H1 (cell line): ENCODE measurements around the gene CAPN2. TPM values are rescaled to one million over a fixed set of nuclear protein-coding genes. Genes with fewer than 3 reads are reported as not detected.

Source experiments
- ASH2L ChIP-seq: fragments of 200-600, 300-600 bp; sonication (generic); IDR thresholded peaks from one replicate; pipeline ENCODE4 v1.7.1; 2017; ENCODE audit warnings: low read length
- CHD1 ChIP-seq: IDR thresholded peaks from 2 replicates; pipeline ENCODE4 v1.6.1; 2012; ENCODE audit warnings: low read depth, low read length, improper control_type of control experiment
- E2F6 ChIP-seq: IDR thresholded peaks from 2 replicates; pipeline ENCODE4 v1.6.1; 2012; ENCODE audit warnings: inconsistent platforms
- JUN ChIP-seq: IDR thresholded peaks from 2 replicates; pipeline ENCODE4 v1.6.1; 2011; ENCODE audit warnings: low read depth, mild to moderate bottlenecking, improper control_type of control experiment, low read length
- KDM5A ChIP-seq: fragments of 200-600 bp; IDR thresholded peaks from 2 replicates; pipeline ENCODE4 v1.7.1; 2012; ENCODE audit warnings: mild to moderate bottlenecking, low read length, inconsistent platforms, mixed read lengths
- NANOG ChIP-seq: IDR thresholded peaks from 2 replicates; pipeline ENCODE4 v1.6.1; 2011; ENCODE audit warnings: low read length, low read depth, mild to moderate bottlenecking, inconsistent platforms; ENCODE audit not compliant: insufficient read depth, poor library complexity, severe bottlenecking
- PHF8 ChIP-seq: fragments of 200-600 bp; sonication (generic); conservative IDR thresholded peaks from 2 replicates; pipeline ENCODE4 v1.7.1; 2012; ENCODE audit warnings: low read depth, mild to moderate bottlenecking, inconsistent platforms, low read length, moderate library complexity
- TCF12 ChIP-seq: IDR thresholded peaks from 2 replicates; pipeline ENCODE4 v1.6.1; 2011; ENCODE audit warnings: low read depth, mild to moderate bottlenecking, low read length
- polyA plus RNA-seq, 7 experiments: library from polyadenylated mRNA; depleted of rRNA in 3 of 7; stranded (reverse) in 5 of 7; unstranded in 2 of 7; fragments of >200 nt in 5 of 7; fragments of 200-250 nt in 2 of 7; gene quantifications; 1 replicate in 5 of 7; 2 replicates in 1 of 7; 4 replicates in 1 of 7; pipeline versions ENCODE4 v1.2.1 to v1.2.3, GENCODE V29; 2011 to 2013; ENCODE audit warnings: missing spikeins in 2 of 7, mixed read lengths in 2 of 7
- total RNA-seq: library from RNA; stranded (reverse); fragmentation: NEBNext Ultra II Directional; extraction: Animal tissue kit (Norgen Biotek cat#: 25700); gene quantifications from 2 replicates; pipeline ENCODE4 v1.2.1, GENCODE V29; 2021
- TF ChIP-seq, protein P1 (sequence below): fragments of 300-600 bp; sonication (generic); IDR thresholded peaks from 2 replicates; pipeline ENCODE4 v1.7.1; 2012; ENCODE audit warnings: low read length, moderate library complexity, mild to moderate bottlenecking, inconsistent platforms; ENCODE audit not compliant: insufficient replicate concordance
- TF ChIP-seq, protein P2 (sequence below): IDR thresholded peaks from 2 replicates; pipeline ENCODE4 v1.6.1; 2011; ENCODE audit warnings: low read length, improper control_type of control experiment

The CAPN2 gene
- total and polyA plus RNA-seq, 2 of the 8 experiments (the other 6 are each of a cell fraction or from before 2014, with no cell fraction given) = 9.2 to 10.3 TPM

DNA sequence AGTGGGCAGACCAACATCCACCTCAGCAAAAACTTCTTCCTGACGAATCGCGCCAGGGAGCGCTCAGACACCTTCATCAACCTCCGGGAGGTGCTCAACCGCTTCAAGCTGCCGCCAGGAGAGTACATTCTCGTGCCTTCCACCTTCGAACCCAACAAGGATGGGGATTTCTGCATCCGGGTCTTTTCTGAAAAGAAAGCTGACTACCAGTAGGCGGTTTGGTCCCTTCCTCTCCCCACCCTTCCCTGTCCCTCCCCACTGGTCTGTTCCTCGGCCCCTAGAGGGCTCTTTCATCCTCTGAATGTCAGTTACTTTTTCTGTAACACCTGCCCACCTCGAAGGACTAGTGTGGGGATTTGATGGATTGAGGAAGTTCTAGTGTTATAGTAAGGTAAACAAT, 46.9 kb downstream of the CAPN2 start (continued):
- TF ChIP-seq, protein P1, sequence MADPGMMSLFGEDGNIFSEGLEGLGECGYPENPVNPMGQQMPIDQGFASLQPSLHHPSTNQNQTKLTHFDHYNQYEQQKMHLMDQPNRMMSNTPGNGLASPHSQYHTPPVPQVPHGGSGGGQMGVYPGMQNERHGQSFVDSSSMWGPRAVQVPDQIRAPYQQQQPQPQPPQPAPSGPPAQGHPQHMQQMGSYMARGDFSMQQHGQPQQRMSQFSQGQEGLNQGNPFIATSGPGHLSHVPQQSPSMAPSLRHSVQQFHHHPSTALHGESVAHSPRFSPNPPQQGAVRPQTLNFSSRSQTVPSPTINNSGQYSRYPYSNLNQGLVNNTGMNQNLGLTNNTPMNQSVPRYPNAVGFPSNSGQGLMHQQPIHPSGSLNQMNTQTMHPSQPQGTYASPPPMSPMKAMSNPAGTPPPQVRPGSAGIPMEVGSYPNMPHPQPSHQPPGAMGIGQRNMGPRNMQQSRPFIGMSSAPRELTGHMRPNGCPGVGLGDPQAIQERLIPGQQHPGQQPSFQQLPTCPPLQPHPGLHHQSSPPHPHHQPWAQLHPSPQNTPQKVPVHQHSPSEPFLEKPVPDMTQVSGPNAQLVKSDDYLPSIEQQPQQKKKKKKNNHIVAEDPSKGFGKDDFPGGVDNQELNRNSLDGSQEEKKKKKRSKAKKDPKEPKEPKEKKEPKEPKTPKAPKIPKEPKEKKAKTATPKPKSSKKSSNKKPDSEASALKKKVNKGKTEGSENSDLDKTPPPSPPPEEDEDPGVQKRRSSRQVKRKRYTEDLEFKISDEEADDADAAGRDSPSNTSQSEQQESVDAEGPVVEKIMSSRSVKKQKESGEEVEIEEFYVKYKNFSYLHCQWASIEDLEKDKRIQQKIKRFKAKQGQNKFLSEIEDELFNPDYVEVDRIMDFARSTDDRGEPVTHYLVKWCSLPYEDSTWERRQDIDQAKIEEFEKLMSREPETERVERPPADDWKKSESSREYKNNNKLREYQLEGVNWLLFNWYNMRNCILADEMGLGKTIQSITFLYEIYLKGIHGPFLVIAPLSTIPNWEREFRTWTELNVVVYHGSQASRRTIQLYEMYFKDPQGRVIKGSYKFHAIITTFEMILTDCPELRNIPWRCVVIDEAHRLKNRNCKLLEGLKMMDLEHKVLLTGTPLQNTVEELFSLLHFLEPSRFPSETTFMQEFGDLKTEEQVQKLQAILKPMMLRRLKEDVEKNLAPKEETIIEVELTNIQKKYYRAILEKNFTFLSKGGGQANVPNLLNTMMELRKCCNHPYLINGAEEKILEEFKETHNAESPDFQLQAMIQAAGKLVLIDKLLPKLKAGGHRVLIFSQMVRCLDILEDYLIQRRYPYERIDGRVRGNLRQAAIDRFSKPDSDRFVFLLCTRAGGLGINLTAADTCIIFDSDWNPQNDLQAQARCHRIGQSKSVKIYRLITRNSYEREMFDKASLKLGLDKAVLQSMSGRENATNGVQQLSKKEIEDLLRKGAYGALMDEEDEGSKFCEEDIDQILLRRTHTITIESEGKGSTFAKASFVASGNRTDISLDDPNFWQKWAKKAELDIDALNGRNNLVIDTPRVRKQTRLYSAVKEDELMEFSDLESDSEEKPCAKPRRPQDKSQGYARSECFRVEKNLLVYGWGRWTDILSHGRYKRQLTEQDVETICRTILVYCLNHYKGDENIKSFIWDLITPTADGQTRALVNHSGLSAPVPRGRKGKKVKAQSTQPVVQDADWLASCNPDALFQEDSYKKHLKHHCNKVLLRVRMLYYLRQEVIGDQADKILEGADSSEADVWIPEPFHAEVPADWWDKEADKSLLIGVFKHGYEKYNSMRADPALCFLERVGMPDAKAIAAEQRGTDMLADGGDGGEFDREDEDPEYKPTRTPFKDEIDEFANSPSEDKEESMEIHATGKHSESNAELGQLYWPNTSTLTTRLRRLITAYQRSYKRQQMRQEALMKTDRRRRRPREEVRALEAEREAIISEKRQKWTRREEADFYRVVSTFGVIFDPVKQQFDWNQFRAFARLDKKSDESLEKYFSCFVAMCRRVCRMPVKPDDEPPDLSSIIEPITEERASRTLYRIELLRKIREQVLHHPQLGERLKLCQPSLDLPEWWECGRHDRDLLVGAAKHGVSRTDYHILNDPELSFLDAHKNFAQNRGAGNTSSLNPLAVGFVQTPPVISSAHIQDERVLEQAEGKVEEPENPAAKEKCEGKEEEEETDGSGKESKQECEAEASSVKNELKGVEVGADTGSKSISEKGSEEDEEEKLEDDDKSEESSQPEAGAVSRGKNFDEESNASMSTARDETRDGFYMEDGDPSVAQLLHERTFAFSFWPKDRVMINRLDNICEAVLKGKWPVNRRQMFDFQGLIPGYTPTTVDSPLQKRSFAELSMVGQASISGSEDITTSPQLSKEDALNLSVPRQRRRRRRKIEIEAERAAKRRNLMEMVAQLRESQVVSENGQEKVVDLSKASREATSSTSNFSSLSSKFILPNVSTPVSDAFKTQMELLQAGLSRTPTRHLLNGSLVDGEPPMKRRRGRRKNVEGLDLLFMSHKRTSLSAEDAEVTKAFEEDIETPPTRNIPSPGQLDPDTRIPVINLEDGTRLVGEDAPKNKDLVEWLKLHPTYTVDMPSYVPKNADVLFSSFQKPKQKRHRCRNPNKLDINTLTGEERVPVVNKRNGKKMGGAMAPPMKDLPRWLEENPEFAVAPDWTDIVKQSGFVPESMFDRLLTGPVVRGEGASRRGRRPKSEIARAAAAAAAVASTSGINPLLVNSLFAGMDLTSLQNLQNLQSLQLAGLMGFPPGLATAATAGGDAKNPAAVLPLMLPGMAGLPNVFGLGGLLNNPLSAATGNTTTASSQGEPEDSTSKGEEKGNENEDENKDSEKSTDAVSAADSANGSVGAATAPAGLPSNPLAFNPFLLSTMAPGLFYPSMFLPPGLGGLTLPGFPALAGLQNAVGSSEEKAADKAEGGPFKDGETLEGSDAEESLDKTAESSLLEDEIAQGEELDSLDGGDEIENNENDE = no peak
- TF ChIP-seq PHF8 = no peak
- no peak for TF ChIP-seq NANOG
- no peak for TF ChIP-seq TCF12
- TF ChIP-seq, protein P2, sequence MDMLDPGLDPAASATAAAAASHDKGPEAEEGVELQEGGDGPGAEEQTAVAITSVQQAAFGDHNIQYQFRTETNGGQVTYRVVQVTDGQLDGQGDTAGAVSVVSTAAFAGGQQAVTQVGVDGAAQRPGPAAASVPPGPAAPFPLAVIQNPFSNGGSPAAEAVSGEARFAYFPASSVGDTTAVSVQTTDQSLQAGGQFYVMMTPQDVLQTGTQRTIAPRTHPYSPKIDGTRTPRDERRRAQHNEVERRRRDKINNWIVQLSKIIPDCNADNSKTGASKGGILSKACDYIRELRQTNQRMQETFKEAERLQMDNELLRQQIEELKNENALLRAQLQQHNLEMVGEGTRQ = no peak
- no peak for TF ChIP-seq KDM5A
- no peak for TF ChIP-seq JUN
- no peak for TF ChIP-seq CHD1
- TF ChIP-seq ASH2L = no peak
- TF ChIP-seq E2F6 = 0 out of 2 replicates have a peak, but pooled peaks have one; percentile 15
